Left lung (tissue), 10 donors: Measurements from ENCODE around the gene FMC1. TPM values are rescaled to one million over a fixed set of nuclear protein-coding genes. Genes with fewer than 3 reads are reported as not detected.

Experiments
- ATAC-seq: fragments of 200-7000 bp; cut with Tn5 transposase; one replicate; pipeline ENCODE4 v1.9.1; 2020; ENCODE audit warnings: moderate library complexity
- DNase-seq, 4 donors: peaks; one replicate each; pipeline ENCODE4 v3.0.0-alpha.2; 2013 to 2020
- H3K27ac ChIP-seq, 2 donors: fragments of 200-600 bp; sonication (generic) in 1 of 2; one replicate each; pipeline versions ENCODE4 v1.5.0 to v1.8.0; 2020 to 2021
- H3K27me3 ChIP-seq, 2 donors: fragments of 200-600 bp; sonication (generic) in 1 of 2; one replicate each; pipeline versions ENCODE4 v1.5.0 to v1.8.0; 2020 to 2021
- H3K36me3 ChIP-seq, 2 donors: fragments of 200-600 bp; sonication (generic) in 1 of 2; one replicate each; pipeline versions ENCODE4 v1.5.0 to v1.8.0; 2020 to 2021
- H3K4me1 ChIP-seq, 2 donors: fragments of 200-600 bp; one replicate each; pipeline ENCODE4 v1.8.0; 2021
- H3K4me3 ChIP-seq, 2 donors: fragments of 200-600 bp; sonication (generic) in 1 of 2; one replicate each; pipeline versions ENCODE4 v1.5.0 to v1.8.0; 2020 to 2021; ENCODE audit warnings: mild to moderate bottlenecking in 1 of 2
- H3K9me3 ChIP-seq, 2 donors: fragments of 200-600 bp; sonication (generic) in 1 of 2; one replicate each; pipeline versions ENCODE4 v1.5.0 to v1.8.0; 2020 to 2021
- CTCF ChIP-seq, 2 donors: fragments of 200-600 bp; sonication (generic) in 1 of 2; IDR thresholded peaks; one replicate each; pipeline versions ENCODE4 v1.5.0 to v1.8.0; 2021; ENCODE audit warnings: antibody characterized with exemption in 2 of 2
- intact Hi-C, 2 donors: fragments of 100-400 bp; cut with DNase I; formaldehyde crosslinking; loops; one replicate each; pipeline versions ENCODE4 v1.11.2 to v1.14.2; 2022
- polyA plus RNA-seq, 6 donors: library from polyadenylated mRNA; unstranded; fragments of 120-200 nt; gene quantifications; one replicate each; pipeline ENCODE4 v1.2.1, GENCODE V29; 2013; ENCODE audit not compliant: insufficient read length in 6 of 6
- total RNA-seq, 2 donors: library from RNA; stranded (reverse); fragmentation: NEBNext Ultra II Directional; extraction: Animal tissue kit (Norgen Biotek cat#: 25700); gene quantifications; one replicate each; pipeline ENCODE4 v1.2.1, GENCODE V29; 2021
- donor health status: DM: no; HTN: yes; CAD: no.
- donor health status: DM: no; HTN: no; CAD: no.

Gene FMC1
- total and polyA plus RNA-seq, 8 donors: 11.1 to 17.2 (median 15.5) TPM

- H3K27ac ChIP-seq: peak overlapping the region; percentile 100
- intact Hi-C loops: no loop called here
- peak overlapping the region; percentile 58 to 73 for H3K4me3 ChIP-seq
- H3K36me3 ChIP-seq: no peaks in the 10 kb centered on the region
- no peak for TF ChIP-seq CTCF (IDR thresholded peaks at IDR 0.05)
- DNase-seq (no peak), ATAC-seq (no peak)
- peaks cover 0 to 5% of the 10 kb centered on the region in 2 donors for H3K9me3 ChIP-seq
- H3K4me1 ChIP-seq: peaks cover 5 to 14% of the 10 kb centered on the region in 2 donors
- H3K27me3 ChIP-seq: no peaks in the 10 kb centered on the region
Observed at GRCh38 chr7:139339698-139340036, 1.5 kb upstream of the FMC1 start.

GRCh38 chr7:139340037-139340807 lies 915 bp upstream of the FMC1 start:
- Histone ChIP-seq H3K9me3 (peaks cover 0 to 5% of the 10 kb centered on the region in 2 donors), H3K4me3 (peak overlapping the region; percentile 58 to 73), H3K4me1 (peaks cover 5 to 17% of the 10 kb centered on the region in 2 donors), H3K36me3 (peaks cover 0 to under 1% of the 10 kb centered on the region in 2 donors), H3K27ac (peak overlapping the region; percentile 100), H3K27me3 (no peaks in the 10 kb centered on the region)
- TF ChIP-seq CTCF (IDR thresholded peaks at IDR 0.05): peak; percentile 60 to 65
- DNase-seq (peak; percentile 97 to 100 (median 100)), ATAC-seq (peak; percentile 81)
- intact Hi-C loops: no loop called here

DNA sequence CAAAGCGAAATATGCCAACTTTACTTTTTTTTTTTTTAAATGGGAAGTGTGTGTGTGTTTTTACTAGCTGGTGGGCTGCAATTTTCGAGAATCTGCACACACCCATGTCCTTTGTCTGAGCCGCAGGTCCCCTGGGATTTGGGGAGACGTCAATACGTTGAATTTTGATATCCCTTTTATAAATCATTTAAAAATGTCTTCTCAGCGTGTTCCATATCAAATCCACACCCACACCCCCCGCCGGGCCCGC lies 404 bp upstream of the FMC1 start:
- H3K4me1 ChIP-seq: peaks cover 5 to 21% of the 10 kb centered on the region in 2 donors
- peak overlapping the region; percentile 100 for H3K27ac ChIP-seq
- DNase-seq (no peak), ATAC-seq (peak; percentile 24)
- peaks cover 0 to 5% of the 10 kb centered on the region in 2 donors for H3K9me3 ChIP-seq
- H3K27me3 ChIP-seq: no peaks in the 10 kb centered on the region
- peaks cover 0 to 5% of the 10 kb centered on the region in 2 donors for H3K36me3 ChIP-seq
- intact Hi-C loops: no loop called here
- H3K4me3 ChIP-seq: peak overlapping the region; percentile 58 to 73
- TF ChIP-seq CTCF (IDR thresholded peaks at IDR 0.05): no peak

GRCh38 chr7:139341776-139342226 lies 664 bp downstream of the FMC1 start:
- intact Hi-C loops: no loop called here
- ATAC-seq (no peak), DNase-seq (no peak)

More at GRCh38 chr7:139341776-139342226, 664 bp downstream of the FMC1 start:
- Histone ChIP-seq H3K27me3 (no peaks in the 10 kb centered on the region), H3K4me1 (peaks cover 5 to 21% of the 10 kb centered on the region in 2 donors), H3K9me3 (peaks cover 0 to 5% of the 10 kb centered on the region in 2 donors), H3K4me3 (peak overlapping the region; percentile 58 to 73), H3K27ac (peak overlapping the region; percentile 100), H3K36me3 (peaks cover 0 to 13% of the 10 kb centered on the region in 2 donors)
- TF ChIP-seq CTCF (IDR thresholded peaks at IDR 0.05): no peak
